ENCODE measurements around the gene PLA2G6.

DNA sequence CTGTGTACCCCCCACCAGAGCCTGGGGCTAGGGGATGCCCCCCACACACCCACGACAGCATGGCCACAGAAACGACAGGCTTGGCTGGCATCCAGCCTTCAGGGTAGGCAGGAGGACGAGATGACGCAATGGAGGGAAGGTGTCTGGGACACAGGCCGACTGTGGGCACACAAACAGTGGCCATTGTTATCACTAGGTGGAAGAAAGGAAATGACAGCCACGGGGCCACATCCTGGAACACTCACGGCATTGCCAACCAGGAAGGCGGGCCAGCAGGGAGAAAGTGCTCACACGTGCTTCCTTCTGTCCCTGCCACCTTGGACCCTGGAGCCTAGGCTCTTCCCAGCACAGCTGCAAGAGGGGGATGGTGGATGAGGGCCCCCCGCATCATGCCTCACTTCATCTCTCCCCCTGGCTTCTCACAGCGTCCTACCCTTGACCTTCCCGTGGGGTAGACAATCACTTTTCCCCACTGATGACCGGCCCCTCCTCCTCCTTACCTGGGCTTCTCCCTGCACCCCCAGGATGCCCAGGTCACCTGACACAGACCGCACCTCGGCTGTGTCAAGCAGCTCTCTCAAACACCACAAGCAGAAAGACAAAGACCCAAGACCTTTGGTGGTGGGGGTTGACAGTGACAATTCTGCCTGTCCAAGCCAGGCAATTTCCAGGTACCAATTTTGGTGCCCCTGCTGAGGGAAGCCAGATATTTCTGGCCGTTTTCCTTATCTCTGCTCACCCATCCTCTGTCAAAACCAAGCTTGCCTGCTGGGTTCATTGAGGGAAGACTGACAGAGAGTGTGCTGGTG, 8.6 kb downstream of the PLA2G6 start:
- TF ChIP-seq ZNF830 (tag by site-specific recombination; IDR thresholded peaks at IDR 0.05; ENCODE audit: low read depth), result no peak
- TF ChIP-seq, protein P1, sequence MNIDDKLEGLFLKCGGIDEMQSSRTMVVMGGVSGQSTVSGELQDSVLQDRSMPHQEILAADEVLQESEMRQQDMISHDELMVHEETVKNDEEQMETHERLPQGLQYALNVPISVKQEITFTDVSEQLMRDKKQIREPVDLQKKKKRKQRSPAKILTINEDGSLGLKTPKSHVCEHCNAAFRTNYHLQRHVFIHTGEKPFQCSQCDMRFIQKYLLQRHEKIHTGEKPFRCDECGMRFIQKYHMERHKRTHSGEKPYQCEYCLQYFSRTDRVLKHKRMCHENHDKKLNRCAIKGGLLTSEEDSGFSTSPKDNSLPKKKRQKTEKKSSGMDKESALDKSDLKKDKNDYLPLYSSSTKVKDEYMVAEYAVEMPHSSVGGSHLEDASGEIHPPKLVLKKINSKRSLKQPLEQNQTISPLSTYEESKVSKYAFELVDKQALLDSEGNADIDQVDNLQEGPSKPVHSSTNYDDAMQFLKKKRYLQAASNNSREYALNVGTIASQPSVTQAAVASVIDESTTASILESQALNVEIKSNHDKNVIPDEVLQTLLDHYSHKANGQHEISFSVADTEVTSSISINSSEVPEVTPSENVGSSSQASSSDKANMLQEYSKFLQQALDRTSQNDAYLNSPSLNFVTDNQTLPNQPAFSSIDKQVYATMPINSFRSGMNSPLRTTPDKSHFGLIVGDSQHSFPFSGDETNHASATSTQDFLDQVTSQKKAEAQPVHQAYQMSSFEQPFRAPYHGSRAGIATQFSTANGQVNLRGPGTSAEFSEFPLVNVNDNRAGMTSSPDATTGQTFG (tag by site-specific recombination; IDR thresholded peaks at IDR 0.05; ENCODE audit: borderline replicate concordance), result no peak
- TF ChIP-seq, protein P2, sequence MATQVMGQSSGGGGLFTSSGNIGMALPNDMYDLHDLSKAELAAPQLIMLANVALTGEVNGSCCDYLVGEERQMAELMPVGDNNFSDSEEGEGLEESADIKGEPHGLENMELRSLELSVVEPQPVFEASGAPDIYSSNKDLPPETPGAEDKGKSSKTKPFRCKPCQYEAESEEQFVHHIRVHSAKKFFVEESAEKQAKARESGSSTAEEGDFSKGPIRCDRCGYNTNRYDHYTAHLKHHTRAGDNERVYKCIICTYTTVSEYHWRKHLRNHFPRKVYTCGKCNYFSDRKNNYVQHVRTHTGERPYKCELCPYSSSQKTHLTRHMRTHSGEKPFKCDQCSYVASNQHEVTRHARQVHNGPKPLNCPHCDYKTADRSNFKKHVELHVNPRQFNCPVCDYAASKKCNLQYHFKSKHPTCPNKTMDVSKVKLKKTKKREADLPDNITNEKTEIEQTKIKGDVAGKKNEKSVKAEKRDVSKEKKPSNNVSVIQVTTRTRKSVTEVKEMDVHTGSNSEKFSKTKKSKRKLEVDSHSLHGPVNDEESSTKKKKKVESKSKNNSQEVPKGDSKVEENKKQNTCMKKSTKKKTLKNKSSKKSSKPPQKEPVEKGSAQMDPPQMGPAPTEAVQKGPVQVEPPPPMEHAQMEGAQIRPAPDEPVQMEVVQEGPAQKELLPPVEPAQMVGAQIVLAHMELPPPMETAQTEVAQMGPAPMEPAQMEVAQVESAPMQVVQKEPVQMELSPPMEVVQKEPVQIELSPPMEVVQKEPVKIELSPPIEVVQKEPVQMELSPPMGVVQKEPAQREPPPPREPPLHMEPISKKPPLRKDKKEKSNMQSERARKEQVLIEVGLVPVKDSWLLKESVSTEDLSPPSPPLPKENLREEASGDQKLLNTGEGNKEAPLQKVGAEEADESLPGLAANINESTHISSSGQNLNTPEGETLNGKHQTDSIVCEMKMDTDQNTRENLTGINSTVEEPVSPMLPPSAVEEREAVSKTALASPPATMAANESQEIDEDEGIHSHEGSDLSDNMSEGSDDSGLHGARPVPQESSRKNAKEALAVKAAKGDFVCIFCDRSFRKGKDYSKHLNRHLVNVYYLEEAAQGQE (tag by site-specific recombination; IDR thresholded peaks at IDR 0.05), result no peak
- TF ChIP-seq REPIN1 (tag by site-specific recombination; IDR thresholded peaks at IDR 0.05; ENCODE audit: low read depth), result no peak
- TF ChIP-seq, protein P3, sequence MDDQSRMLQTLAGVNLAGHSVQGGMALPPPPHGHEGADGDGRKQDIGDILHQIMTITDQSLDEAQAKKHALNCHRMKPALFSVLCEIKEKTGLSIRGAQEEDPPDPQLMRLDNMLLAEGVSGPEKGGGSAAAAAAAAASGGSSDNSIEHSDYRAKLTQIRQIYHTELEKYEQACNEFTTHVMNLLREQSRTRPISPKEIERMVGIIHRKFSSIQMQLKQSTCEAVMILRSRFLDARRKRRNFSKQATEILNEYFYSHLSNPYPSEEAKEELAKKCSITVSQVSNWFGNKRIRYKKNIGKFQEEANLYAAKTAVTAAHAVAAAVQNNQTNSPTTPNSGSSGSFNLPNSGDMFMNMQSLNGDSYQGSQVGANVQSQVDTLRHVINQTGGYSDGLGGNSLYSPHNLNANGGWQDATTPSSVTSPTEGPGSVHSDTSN (CRISPR knock-in tag; IDR thresholded peaks at IDR 0.05), result no peak
- TF ChIP-seq ZNF629 (tag by site-specific recombination; IDR thresholded peaks at IDR 0.05), result no peak
- no peak for TF ChIP-seq ZNF354C (tag by site-specific recombination; IDR thresholded peaks at IDR 0.05; ENCODE audit: borderline replicate concordance, low read depth)
- no peak for TF ChIP-seq ZFP37 (tag by site-specific recombination; IDR thresholded peaks at IDR 0.05)
- TF ChIP-seq, protein P4, sequence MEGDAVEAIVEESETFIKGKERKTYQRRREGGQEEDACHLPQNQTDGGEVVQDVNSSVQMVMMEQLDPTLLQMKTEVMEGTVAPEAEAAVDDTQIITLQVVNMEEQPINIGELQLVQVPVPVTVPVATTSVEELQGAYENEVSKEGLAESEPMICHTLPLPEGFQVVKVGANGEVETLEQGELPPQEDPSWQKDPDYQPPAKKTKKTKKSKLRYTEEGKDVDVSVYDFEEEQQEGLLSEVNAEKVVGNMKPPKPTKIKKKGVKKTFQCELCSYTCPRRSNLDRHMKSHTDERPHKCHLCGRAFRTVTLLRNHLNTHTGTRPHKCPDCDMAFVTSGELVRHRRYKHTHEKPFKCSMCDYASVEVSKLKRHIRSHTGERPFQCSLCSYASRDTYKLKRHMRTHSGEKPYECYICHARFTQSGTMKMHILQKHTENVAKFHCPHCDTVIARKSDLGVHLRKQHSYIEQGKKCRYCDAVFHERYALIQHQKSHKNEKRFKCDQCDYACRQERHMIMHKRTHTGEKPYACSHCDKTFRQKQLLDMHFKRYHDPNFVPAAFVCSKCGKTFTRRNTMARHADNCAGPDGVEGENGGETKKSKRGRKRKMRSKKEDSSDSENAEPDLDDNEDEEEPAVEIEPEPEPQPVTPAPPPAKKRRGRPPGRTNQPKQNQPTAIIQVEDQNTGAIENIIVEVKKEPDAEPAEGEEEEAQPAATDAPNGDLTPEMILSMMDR (tag by site-specific recombination; IDR thresholded peaks at IDR 0.05), result no peak
- no peak for TF ChIP-seq KLF16 (tag by site-specific recombination; IDR thresholded peaks at IDR 0.05)
